ENCODE data around the gene CATSPER3.

DNA sequence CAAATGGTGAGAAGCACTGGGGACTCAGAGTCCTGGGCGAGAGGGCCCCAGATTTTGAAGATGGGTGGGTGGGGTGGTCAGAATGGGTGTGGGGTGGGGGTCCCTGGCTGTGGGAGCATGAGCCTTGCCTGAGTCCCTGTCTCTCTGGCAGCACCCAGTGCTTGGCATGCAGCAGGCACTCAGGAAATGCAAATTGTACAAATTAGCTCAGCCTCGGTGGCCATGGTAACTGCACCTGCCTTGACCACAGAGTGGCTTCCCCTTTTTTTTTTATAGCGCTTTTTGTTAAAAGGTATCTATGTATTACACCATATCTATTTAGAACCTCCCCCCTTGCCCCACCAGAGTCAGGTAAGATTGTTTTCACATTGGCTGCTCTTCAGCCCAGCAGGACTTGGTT is 85.6 kb downstream of the CATSPER3 start:
- TF ChIP-seq POLR2AphosphoS5 (IDR thresholded peaks at IDR 0.05; ENCODE audit: low read depth) (no peak), GABPA (IDR thresholded peaks at IDR 0.05; ENCODE audit: low read depth) (no peak)
- TF ChIP-seq, protein P1, sequence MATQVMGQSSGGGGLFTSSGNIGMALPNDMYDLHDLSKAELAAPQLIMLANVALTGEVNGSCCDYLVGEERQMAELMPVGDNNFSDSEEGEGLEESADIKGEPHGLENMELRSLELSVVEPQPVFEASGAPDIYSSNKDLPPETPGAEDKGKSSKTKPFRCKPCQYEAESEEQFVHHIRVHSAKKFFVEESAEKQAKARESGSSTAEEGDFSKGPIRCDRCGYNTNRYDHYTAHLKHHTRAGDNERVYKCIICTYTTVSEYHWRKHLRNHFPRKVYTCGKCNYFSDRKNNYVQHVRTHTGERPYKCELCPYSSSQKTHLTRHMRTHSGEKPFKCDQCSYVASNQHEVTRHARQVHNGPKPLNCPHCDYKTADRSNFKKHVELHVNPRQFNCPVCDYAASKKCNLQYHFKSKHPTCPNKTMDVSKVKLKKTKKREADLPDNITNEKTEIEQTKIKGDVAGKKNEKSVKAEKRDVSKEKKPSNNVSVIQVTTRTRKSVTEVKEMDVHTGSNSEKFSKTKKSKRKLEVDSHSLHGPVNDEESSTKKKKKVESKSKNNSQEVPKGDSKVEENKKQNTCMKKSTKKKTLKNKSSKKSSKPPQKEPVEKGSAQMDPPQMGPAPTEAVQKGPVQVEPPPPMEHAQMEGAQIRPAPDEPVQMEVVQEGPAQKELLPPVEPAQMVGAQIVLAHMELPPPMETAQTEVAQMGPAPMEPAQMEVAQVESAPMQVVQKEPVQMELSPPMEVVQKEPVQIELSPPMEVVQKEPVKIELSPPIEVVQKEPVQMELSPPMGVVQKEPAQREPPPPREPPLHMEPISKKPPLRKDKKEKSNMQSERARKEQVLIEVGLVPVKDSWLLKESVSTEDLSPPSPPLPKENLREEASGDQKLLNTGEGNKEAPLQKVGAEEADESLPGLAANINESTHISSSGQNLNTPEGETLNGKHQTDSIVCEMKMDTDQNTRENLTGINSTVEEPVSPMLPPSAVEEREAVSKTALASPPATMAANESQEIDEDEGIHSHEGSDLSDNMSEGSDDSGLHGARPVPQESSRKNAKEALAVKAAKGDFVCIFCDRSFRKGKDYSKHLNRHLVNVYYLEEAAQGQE (IDR thresholded peaks at IDR 0.05; ENCODE audit: insufficient replicate concordance, low read depth), result no peak
- TF ChIP-seq, protein P2, sequence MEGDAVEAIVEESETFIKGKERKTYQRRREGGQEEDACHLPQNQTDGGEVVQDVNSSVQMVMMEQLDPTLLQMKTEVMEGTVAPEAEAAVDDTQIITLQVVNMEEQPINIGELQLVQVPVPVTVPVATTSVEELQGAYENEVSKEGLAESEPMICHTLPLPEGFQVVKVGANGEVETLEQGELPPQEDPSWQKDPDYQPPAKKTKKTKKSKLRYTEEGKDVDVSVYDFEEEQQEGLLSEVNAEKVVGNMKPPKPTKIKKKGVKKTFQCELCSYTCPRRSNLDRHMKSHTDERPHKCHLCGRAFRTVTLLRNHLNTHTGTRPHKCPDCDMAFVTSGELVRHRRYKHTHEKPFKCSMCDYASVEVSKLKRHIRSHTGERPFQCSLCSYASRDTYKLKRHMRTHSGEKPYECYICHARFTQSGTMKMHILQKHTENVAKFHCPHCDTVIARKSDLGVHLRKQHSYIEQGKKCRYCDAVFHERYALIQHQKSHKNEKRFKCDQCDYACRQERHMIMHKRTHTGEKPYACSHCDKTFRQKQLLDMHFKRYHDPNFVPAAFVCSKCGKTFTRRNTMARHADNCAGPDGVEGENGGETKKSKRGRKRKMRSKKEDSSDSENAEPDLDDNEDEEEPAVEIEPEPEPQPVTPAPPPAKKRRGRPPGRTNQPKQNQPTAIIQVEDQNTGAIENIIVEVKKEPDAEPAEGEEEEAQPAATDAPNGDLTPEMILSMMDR (IDR thresholded peaks at IDR 0.05; ENCODE audit: insufficient read depth, low read length), result no peak
